Neural crest cell (in vitro differentiated cells): ENCODE data around the gene NUDT17. TPM values are rescaled to one million over a fixed set of nuclear protein-coding genes. Genes with fewer than 3 reads are reported as not detected.
"Not testable (repeated sequence)": the region's sequence is repeated elsewhere in the genome, so short reads cannot be mapped to it uniquely, and the experiment has no call there.

Source experiments
- DNase-seq: peaks from one replicate; pipeline ENCODE4 v3.0.0; 2021; ENCODE audit warnings: low read depth, mixed read lengths, low spot score
- H3K27ac Mint-ChIP-seq: one replicate; pipeline ENCODE4 v1.8.0; 2021; ENCODE audit warnings: mild to moderate bottlenecking, mixed read lengths; ENCODE audit not compliant: unreplicated experiment
- H3K27me3 Mint-ChIP-seq: 2 replicates; pipeline ENCODE4 v1.8.0; 2021; ENCODE audit warnings: low read depth, mild to moderate bottlenecking, mixed read lengths
- H3K36me3 Mint-ChIP-seq: 2 replicates; pipeline ENCODE4 v1.8.0; 2021; ENCODE audit warnings: low read depth, mild to moderate bottlenecking, mixed read lengths
- H3K4me1 Mint-ChIP-seq: 2 replicates; pipeline ENCODE4 v1.8.0; 2021; ENCODE audit warnings: mixed read lengths
- H3K4me3 Mint-ChIP-seq: one replicate; pipeline ENCODE4 v1.8.0; 2021; ENCODE audit warnings: mild to moderate bottlenecking, mixed read lengths
- H3K9me3 Mint-ChIP-seq: 2 replicates; pipeline ENCODE4 v1.8.0; 2021; ENCODE audit warnings: mixed read lengths
- total RNA-seq: library from RNA; stranded (reverse); gene quantifications from 2 replicates; pipeline ENCODE4 v1.2.1, GENCODE V29; 2021
- TF ChIP-seq, protein P1 (sequence below): fragments of 200-600 bp; sonication (generic); conservative IDR thresholded peaks from 2 replicates; pipeline ENCODE4 v1.5.0; 2021; ENCODE audit warnings: antibody characterized with exemption, mild to moderate bottlenecking

The NUDT17 gene
- total RNA-seq, 1 donor from 2014 or later = 4.5 TPM

DNA sequence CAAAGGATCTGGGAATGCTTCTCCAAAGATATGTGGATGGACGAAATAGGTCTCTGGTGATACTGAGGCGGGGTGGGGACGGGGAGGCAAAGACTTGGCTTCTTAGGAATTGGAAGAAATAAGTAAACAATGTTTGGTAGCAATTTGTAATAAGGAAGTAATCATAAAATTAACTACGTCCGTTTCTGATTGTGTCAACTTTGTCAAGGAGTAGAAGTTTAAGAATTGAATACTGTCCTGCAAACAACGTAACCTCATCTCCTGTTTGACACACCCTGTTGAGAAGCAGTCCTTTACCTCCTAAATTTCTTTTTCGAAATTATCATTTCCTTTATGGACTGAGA is 21.0 kb upstream of the NUDT17 start:
- H3K36me3 Mint-ChIP-seq = peaks cover 19% of the 10 kb centered on the region
- no peaks in the 10 kb centered on the region for H3K9me3 Mint-ChIP-seq
- peak overlapping the region; percentile 100 for H3K27ac Mint-ChIP-seq
- H3K4me3 Mint-ChIP-seq = peak overlapping the region; percentile 99
- H3K27me3 Mint-ChIP-seq = no peaks in the 10 kb centered on the region
- TF ChIP-seq, protein P1, sequence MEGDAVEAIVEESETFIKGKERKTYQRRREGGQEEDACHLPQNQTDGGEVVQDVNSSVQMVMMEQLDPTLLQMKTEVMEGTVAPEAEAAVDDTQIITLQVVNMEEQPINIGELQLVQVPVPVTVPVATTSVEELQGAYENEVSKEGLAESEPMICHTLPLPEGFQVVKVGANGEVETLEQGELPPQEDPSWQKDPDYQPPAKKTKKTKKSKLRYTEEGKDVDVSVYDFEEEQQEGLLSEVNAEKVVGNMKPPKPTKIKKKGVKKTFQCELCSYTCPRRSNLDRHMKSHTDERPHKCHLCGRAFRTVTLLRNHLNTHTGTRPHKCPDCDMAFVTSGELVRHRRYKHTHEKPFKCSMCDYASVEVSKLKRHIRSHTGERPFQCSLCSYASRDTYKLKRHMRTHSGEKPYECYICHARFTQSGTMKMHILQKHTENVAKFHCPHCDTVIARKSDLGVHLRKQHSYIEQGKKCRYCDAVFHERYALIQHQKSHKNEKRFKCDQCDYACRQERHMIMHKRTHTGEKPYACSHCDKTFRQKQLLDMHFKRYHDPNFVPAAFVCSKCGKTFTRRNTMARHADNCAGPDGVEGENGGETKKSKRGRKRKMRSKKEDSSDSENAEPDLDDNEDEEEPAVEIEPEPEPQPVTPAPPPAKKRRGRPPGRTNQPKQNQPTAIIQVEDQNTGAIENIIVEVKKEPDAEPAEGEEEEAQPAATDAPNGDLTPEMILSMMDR = no peak
- DNase-seq = no peak
- peaks cover 21% of the 10 kb centered on the region for H3K4me1 Mint-ChIP-seq

DNA sequence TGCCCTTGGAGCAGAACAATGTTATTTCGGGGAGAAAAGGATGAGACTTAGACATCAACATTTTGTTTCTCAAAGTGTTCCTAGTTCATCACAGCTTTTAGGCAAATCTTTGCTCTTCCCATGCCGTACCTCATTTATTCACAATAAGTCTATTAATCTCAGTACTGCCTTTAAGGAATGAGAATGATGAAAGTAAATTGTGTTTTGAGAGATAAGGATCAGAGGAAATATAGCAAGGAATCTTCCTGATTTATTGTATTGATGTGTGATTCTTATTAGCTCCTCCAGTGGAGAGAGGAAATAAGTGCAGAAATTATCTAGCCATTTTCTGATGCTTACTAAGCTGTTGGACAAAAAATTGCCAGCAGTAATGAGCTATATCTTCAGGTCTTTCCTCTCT is 19.4 kb upstream of the NUDT17 start:
- Mint-ChIP-seq H3K27me3 (no peaks in the 10 kb centered on the region), H3K27ac (no peak overlapping the region), H3K9me3 (no peaks in the 10 kb centered on the region), H3K4me3 (peak overlapping the region; percentile 99), H3K36me3 (peaks cover 22% of the 10 kb centered on the region), H3K4me1 (peaks cover 21% of the 10 kb centered on the region)
- no peak for DNase-seq
- TF ChIP-seq, protein P1 = no peak

DNA sequence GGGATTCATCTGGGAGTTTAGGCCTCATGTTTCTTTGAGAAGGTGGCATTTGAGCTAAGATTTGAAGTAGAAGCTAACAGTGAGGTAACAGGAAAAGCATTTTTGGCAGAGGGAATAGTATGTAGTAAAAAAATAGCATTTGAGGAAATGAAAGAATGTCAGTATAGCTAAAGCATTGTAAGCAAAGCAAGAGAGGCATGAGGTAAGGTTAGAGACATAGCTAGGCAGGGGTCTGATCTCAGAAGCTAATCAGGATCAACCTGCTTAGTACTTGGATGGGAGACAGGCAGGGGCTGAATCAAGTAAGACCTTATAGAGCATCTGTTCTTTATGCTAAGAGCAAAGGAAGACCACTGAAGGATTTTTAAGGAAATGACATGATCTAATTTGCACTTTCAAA is 17.5 kb upstream of the NUDT17 start:
- Mint-ChIP-seq H3K36me3 (peaks cover 32% of the 10 kb centered on the region), H3K4me1 (peaks cover 21% of the 10 kb centered on the region), H3K27ac (no peak overlapping the region), H3K4me3 (peak overlapping the region; percentile 52), H3K9me3 (no peaks in the 10 kb centered on the region), H3K27me3 (no peaks in the 10 kb centered on the region)
- no peak for DNase-seq
- TF ChIP-seq, protein P1 = no peak

DNA sequence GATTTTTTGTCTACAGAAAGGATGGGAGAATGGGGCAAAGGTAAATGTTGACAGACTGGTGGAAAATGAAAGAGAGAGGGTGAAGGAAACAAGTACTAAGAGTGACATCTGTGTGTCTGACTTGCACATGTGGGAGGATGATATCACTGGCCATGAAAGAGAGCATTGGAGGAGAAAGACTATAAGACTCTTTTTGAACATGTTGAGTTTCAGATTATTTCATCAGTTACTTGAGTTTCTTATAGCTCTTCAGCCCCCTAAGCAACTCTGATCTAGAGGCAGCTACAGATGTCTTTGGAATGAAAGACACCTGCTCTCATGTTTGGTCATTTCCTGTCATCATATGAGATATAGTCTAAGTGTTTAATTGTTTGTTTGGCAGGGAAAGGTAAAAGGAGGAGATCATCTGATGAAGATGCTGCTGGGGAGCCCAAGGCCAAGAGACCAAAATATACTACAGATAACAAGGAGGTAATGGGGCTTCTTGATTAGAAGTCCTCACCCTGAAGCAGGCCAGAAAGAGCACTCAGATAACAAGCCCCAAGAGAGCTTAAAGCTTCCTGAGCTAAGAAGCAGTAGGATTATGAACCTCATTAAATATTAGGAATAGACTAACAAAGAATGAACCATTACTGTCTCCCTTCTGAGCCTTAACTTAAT is 16.9 kb upstream of the NUDT17 start:
- H3K36me3 Mint-ChIP-seq = peaks cover 37% of the 10 kb centered on the region
- peaks cover 21% of the 10 kb centered on the region for H3K4me1 Mint-ChIP-seq
- H3K9me3 Mint-ChIP-seq = no peaks in the 10 kb centered on the region
- no peak overlapping the region for H3K27ac Mint-ChIP-seq
- TF ChIP-seq, protein P1 = no peak
- DNase-seq = no peak
- H3K27me3 Mint-ChIP-seq = no peaks in the 10 kb centered on the region
- H3K4me3 Mint-ChIP-seq = peak overlapping the region; percentile 52

DNA sequence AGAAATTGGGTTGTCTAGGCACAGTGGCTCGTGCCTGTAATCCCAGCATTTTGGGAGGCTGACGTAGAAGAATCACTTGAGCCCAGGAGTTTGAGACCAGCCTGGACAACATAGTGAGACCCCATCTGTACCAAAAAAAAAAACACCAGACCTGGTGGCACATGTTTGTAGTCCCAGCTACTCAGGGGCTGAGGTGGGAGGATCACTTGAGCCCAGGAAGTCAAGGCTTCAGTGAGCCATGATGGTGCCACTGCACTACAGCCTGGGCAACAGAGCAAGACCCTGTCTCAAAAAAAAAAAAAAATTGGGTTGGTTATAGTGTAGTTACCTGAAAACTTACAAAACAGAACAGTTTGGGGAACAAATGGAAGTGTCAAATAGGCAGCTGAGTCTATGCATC is 14.6 kb upstream of the NUDT17 start:
- H3K9me3 Mint-ChIP-seq, H3K4me3 Mint-ChIP-seq, H3K27me3 Mint-ChIP-seq, DNase-seq, H3K4me1 Mint-ChIP-seq, H3K27ac Mint-ChIP-seq: not testable (repeated sequence)
- peaks cover 38% of the 10 kb centered on the region for H3K36me3 Mint-ChIP-seq

DNA sequence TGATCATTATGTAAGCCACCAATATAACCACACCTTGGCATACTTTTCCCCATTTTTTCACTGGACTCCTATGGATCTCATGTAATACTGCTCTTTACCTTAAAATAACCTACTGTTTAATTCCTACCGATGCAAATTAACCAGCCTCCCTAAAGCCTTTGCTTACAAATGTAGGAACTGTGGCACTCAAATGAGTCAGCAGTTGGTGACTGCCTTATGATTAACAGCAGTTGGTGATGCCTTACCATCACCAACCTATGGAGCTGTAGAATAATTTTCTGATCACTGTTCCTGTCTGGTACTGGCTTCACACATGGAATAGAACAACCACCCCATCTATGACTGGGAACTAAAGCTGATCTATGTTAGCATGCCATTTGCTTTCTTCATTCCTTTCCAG is 7.8 kb upstream of the NUDT17 start:
- H3K27me3 Mint-ChIP-seq = no peaks in the 10 kb centered on the region
- H3K4me3 Mint-ChIP-seq = no peak overlapping the region
- no peaks in the 10 kb centered on the region for H3K9me3 Mint-ChIP-seq
- TF ChIP-seq, protein P1 = no peak
- H3K27ac Mint-ChIP-seq = no peak overlapping the region
- no peak for DNase-seq
- no peaks in the 10 kb centered on the region for H3K4me1 Mint-ChIP-seq
- peaks cover 8% of the 10 kb centered on the region for H3K36me3 Mint-ChIP-seq
